ENCODE measurements around the gene CMSS1.

DNA sequence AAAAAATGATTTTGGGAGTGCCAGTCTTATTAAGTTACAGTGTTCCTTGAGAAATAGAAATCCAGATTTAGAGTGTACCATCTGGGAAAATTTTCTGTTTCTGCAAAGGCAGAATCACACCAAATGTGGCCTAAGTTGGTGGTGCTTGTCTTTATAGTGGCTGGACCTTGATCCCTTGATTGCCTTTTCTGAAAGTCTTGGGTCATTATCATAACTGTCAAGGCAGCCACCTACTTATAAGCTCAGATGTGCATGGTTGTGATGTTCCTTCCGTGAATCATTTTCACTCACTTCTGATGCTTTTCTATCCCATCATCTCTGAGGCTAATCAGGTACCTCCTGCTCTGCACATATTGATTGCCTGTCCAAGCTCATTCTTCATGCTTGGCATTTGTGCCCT is 20.1 kb downstream of the CMSS1 start:
- TF ChIP-seq, protein P1, sequence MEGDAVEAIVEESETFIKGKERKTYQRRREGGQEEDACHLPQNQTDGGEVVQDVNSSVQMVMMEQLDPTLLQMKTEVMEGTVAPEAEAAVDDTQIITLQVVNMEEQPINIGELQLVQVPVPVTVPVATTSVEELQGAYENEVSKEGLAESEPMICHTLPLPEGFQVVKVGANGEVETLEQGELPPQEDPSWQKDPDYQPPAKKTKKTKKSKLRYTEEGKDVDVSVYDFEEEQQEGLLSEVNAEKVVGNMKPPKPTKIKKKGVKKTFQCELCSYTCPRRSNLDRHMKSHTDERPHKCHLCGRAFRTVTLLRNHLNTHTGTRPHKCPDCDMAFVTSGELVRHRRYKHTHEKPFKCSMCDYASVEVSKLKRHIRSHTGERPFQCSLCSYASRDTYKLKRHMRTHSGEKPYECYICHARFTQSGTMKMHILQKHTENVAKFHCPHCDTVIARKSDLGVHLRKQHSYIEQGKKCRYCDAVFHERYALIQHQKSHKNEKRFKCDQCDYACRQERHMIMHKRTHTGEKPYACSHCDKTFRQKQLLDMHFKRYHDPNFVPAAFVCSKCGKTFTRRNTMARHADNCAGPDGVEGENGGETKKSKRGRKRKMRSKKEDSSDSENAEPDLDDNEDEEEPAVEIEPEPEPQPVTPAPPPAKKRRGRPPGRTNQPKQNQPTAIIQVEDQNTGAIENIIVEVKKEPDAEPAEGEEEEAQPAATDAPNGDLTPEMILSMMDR (IDR thresholded peaks at IDR 0.05): no peak
- TF ChIP-seq EZH2 (IDR thresholded peaks at IDR 0.05): no peak

Measured in neural progenitor cell (in vitro differentiated cells).